GM12892 (cell line): ENCODE measurements around the gene C15orf62.

ENCODE experiments used
- POLR2A ChIP-seq: IDR thresholded peaks from 2 replicates; pipeline ENCODE4 v1.6.1; 2011; ENCODE audit warnings: low read depth, low read length, control low read depth
- POLR2AphosphoS5 ChIP-seq: IDR thresholded peaks from 2 replicates; pipeline ENCODE4 v1.6.1; 2011; ENCODE audit warnings: low read depth, low read length, control low read depth
- TAF1 ChIP-seq: IDR thresholded peaks from 2 replicates; pipeline ENCODE4 v1.6.1; 2011; ENCODE audit warnings: low read depth, mild to moderate bottlenecking, control low read depth, low read length, borderline replicate concordance

GRCh38 chr15:40803076-40803475, 33.3 kb downstream of the C15orf62 start:
- TF ChIP-seq POLR2A (no peak), TAF1 (no peak), POLR2AphosphoS5 (no peak)
